Neural cell (in vitro differentiated cells): ENCODE data around the gene TCP11L1. TPM values are rescaled to one million over a fixed set of nuclear protein-coding genes. Genes with fewer than 3 reads are reported as not detected.

Experiments used
- H2AFZ ChIP-seq: fragments of 200-600, 300-800 bp; sonication (generic), shearing (Covaris generic); 2 replicates; pipeline ENCODE4 v1.6.0; 2014; ENCODE audit warnings: low read depth, mild to moderate bottlenecking, antibody characterized with exemption, low read length, moderate library complexity
- H3F3A ChIP-seq: fragments of 200-600 bp; shearing (Covaris generic); 2 replicates; pipeline ENCODE4 v1.6.1; 2016; ENCODE audit warnings: mild to moderate bottlenecking, moderate library complexity, mixed read lengths, antibody characterized with exemption, low read length; ENCODE audit not compliant: insufficient read depth, poor library complexity, severe bottlenecking
- H3K27ac ChIP-seq: fragments of 200-600, 300-800 bp; sonication (generic), shearing (Covaris generic); 2 replicates; pipeline ENCODE4 v1.5.1; 2014; ENCODE audit warnings: mild to moderate bottlenecking, low read length, moderate library complexity
- H3K27me3 ChIP-seq: fragments of 300-800, 200-600 bp; sonication (generic), shearing (Covaris generic); 2 replicates; pipeline ENCODE4 v1.6.0; 2014; ENCODE audit warnings: mild to moderate bottlenecking, low read depth, low read length, moderate library complexity; ENCODE audit not compliant: insufficient read depth
- H3K36me3 ChIP-seq: fragments of 300-800, 200-600 bp; sonication (generic), shearing (Covaris generic); 2 replicates; pipeline ENCODE4 v1.5.1; 2014; ENCODE audit warnings: mild to moderate bottlenecking, antibody characterized with exemption, low read length, moderate library complexity; ENCODE audit not compliant: insufficient read depth
- H3K4me2 ChIP-seq: fragments of 300-800, 200-600 bp; sonication (generic), shearing (Covaris generic); 2 replicates; pipeline ENCODE4 v1.6.0; 2014; ENCODE audit warnings: mild to moderate bottlenecking, low read length
- H3K4me3 ChIP-seq: fragments of 300-800, 200-600 bp; sonication (generic), shearing (Covaris generic); 2 replicates; pipeline ENCODE4 v1.5.1; 2014; ENCODE audit warnings: mild to moderate bottlenecking, low read length, moderate library complexity
- H3K79me2 ChIP-seq: fragments of 200-600 bp; shearing (Covaris generic); replicated peaks from 2 replicates; pipeline ENCODE4 v1.6.0; 2014; ENCODE audit warnings: mild to moderate bottlenecking, low read length, moderate library complexity; ENCODE audit not compliant: insufficient read depth
- H3K9ac ChIP-seq: fragments of 300-800, 200-600 bp; sonication (generic), shearing (Covaris generic); 2 replicates; pipeline ENCODE4 v1.6.1; 2016; ENCODE audit warnings: mild to moderate bottlenecking, low read length, mixed read lengths
- H3K9me2 ChIP-seq: fragments of 200-600 bp; shearing (Covaris generic); 2 replicates; pipeline ENCODE4 v1.6.1; 2016; ENCODE audit warnings: mild to moderate bottlenecking, low read length, mixed read lengths; ENCODE audit not compliant: insufficient read depth
- H3K9me3 ChIP-seq: fragments of 200-600, 300-800 bp; sonication (generic), shearing (Covaris generic); 2 replicates; pipeline ENCODE4 v1.6.1; 2016; ENCODE audit warnings: mild to moderate bottlenecking, mixed run types, low read length, moderate library complexity, mixed read lengths
- H4K20me1 ChIP-seq: fragments of 200-600 bp; shearing (Covaris generic); 2 replicates; pipeline ENCODE4 v1.6.1; 2016; ENCODE audit warnings: mild to moderate bottlenecking, mixed run types; ENCODE audit not compliant: insufficient read depth
- CTCF ChIP-seq: fragments of 450-650 bp; IDR thresholded peaks from 2 replicates; pipeline ENCODE4 v1.5.1; 2014; ENCODE audit warnings: antibody characterized with exemption, mild to moderate bottlenecking, moderate library complexity; ENCODE audit not compliant: poor library complexity, severe bottlenecking
- EP300 ChIP-seq: fragments of 450-650 bp; conservative IDR thresholded peaks from 2 replicates; pipeline ENCODE4 v1.6.1; 2014; ENCODE audit warnings: antibody characterized with exemption, mild to moderate bottlenecking, moderate library complexity; ENCODE audit not compliant: poor library complexity, severe bottlenecking
- EZH2 ChIP-seq: fragments of 200-600, 300-800 bp; shearing (Covaris generic), sonication (generic); IDR thresholded peaks from 2 replicates; pipeline ENCODE4 v1.6.1; 2014; ENCODE audit warnings: antibody characterized with exemption, low read length, borderline replicate concordance, mild to moderate bottlenecking; ENCODE audit not compliant: insufficient read depth, poor library complexity, severe bottlenecking
- MXI1 ChIP-seq: fragments of 450-650 bp; conservative IDR thresholded peaks from 2 replicates; pipeline ENCODE4 v1.6.1; 2014; ENCODE audit warnings: antibody characterized with exemption, mild to moderate bottlenecking; ENCODE audit not compliant: poor library complexity, severe bottlenecking
- POLR2AphosphoS5 ChIP-seq: IDR thresholded peaks from 2 replicates; pipeline ENCODE4 v1.6.1; 2012
- RAD21 ChIP-seq: fragments of 450-650 bp; conservative IDR thresholded peaks from 2 replicates; pipeline ENCODE4 v1.6.1; 2014; ENCODE audit warnings: antibody characterized with exemption, mild to moderate bottlenecking, moderate library complexity
- REST ChIP-seq: IDR thresholded peaks from 2 replicates; pipeline ENCODE4 v1.6.1; 2012; ENCODE audit warnings: borderline replicate concordance
- SMC3 ChIP-seq: fragments of 450-650 bp; conservative IDR thresholded peaks from 2 replicates; pipeline ENCODE4 v1.6.1; 2014; ENCODE audit warnings: antibody characterized with exemption, mild to moderate bottlenecking, moderate library complexity; ENCODE audit not compliant: poor library complexity
- TAF1 ChIP-seq: IDR thresholded peaks from 2 replicates; pipeline ENCODE4 v1.6.1; 2012; ENCODE audit warnings: low read depth
- polyA plus RNA-seq: library from polyadenylated mRNA; depleted of rRNA; stranded (reverse); fragments of >200 nt; gene quantifications from 2 replicates; pipeline ENCODE4 v1.2.3, GENCODE V29; 2014

Gene TCP11L1
- polyA plus RNA-seq, 1 donor from 2014 or later: 12.5 TPM

- Histone ChIP-seq H3K27ac (no peak overlapping the region), H3K4me3 (no peak overlapping the region), H3K9ac (no peak overlapping the region), H2AFZ (no peak overlapping the region), H4K20me1 (no peaks in the 10 kb centered on the region), H3K4me2 (no peak overlapping the region), H3F3A (no peaks in the 10 kb centered on the region), H3K36me3 (no peaks in the 10 kb centered on the region), H3K9me2 (no peaks in the 10 kb centered on the region), H3K9me3 (no peaks in the 10 kb centered on the region), H3K27me3 (no peaks in the 10 kb centered on the region), H3K79me2 (no peaks in the 10 kb centered on the region)
- no peak for TF ChIP-seq EP300
- no peak for TF ChIP-seq CTCF
- no peak for TF ChIP-seq SMC3
- TF ChIP-seq MXI1: no peak
- no peak for TF ChIP-seq POLR2AphosphoS5
- no peak for TF ChIP-seq EZH2
- no peak for TF ChIP-seq RAD21
- no peak for TF ChIP-seq TAF1
- no peak for TF ChIP-seq REST
Measured at GRCh38 chr11:33000181-33000580, 39.2 kb upstream of the TCP11L1 start.

- no peak overlapping the region for H3K9ac ChIP-seq
- H3K9me2 ChIP-seq: no peaks in the 10 kb centered on the region
- no peak overlapping the region for H3K4me2 ChIP-seq
- no peaks in the 10 kb centered on the region for H4K20me1 ChIP-seq
- no peak overlapping the region for H3K27ac ChIP-seq
- no peaks in the 10 kb centered on the region for H3K36me3 ChIP-seq
- no peaks in the 10 kb centered on the region for H3K27me3 ChIP-seq
- H3K4me3 ChIP-seq: no peak overlapping the region
- H3F3A ChIP-seq: no peaks in the 10 kb centered on the region
- H3K79me2 ChIP-seq: no peaks in the 10 kb centered on the region
- TF ChIP-seq REST (no peak), CTCF (no peak), POLR2AphosphoS5 (no peak), RAD21 (no peak), TAF1 (no peak), MXI1 (no peak), SMC3 (no peak), EP300 (no peak), EZH2 (no peak)
- H3K9me3 ChIP-seq: no peaks in the 10 kb centered on the region
- no peak overlapping the region for H2AFZ ChIP-seq
Measured at GRCh38 chr11:33001281-33001680, 38.1 kb upstream of the TCP11L1 start.
